ENCODE data around the gene AVPI1.

GRCh38 chr10:97628228-97628627 lies 58.8 kb downstream of the AVPI1 start:
- TF ChIP-seq CTCF (conservative IDR thresholded peaks at IDR 0.05; ENCODE audit: low read depth in 2 of 2) = no peak
- TF ChIP-seq REST (IDR thresholded peaks at IDR 0.05; ENCODE audit: unreplicated experiment) = no peak
- TF ChIP-seq POLR2AphosphoS5 (IDR thresholded peaks at IDR 0.05; ENCODE audit: low read depth) = no peak
- no peak for TF ChIP-seq EZH2 (IDR thresholded peaks at IDR 0.05; ENCODE audit: low read depth, unreplicated experiment)
- TF ChIP-seq CREB1 (CRISPR knock-in tag; IDR thresholded peaks at IDR 0.05; ENCODE audit: low read depth) = no peak
- no peak for TF ChIP-seq EZH2phosphoT487 (IDR thresholded peaks at IDR 0.05; ENCODE audit: unreplicated experiment)
- no peak for TF ChIP-seq ETS1 (IDR thresholded peaks at IDR 0.05)
- TF ChIP-seq ZNF114 (CRISPR knock-in tag; IDR thresholded peaks at IDR 0.05) = no peak
- no peak for TF ChIP-seq ZNF331 (CRISPR knock-in tag; IDR thresholded peaks at IDR 0.05; ENCODE audit: low read depth)

All from GM23338 (cell line).